Posterior vena cava (tissue), 2 donors: ENCODE measurements around the gene NBR1. TPM values are rescaled to one million over a fixed set of nuclear protein-coding genes. Genes with fewer than 3 reads are reported as not detected.
"Not testable (repeated sequence)": the region's sequence is repeated elsewhere in the genome, so short reads cannot be mapped to it uniquely, and the experiment has no call there.

ENCODE experiments used
- DNase-seq: peaks from one replicate; pipeline ENCODE4 v3.0.0-alpha.2; 2020; ENCODE audit warnings: low spot score
- intact Hi-C, 2 donors: fragments of 100-400 bp; cut with DNase I; formaldehyde crosslinking; loops; one replicate each; pipeline versions ENCODE4 v1.14.1 to v1.14.2; 2022 to 2023
- total RNA-seq, 2 donors: library from RNA; stranded (reverse); fragmentation: NEBNext Ultra II Directional; extraction: Animal tissue kit (Norgen Biotek cat#: 25700); gene quantifications; one replicate each; pipeline ENCODE4 v1.2.1, GENCODE V29; 2021
- donor health status: DM: yes; HTN: yes; CAD: no.
- donor health status: DM: yes; HTN: yes; CAD: no.

The NBR1 gene
- total RNA-seq, 2 donors from 2014 or later, result 64.7 to 69.1 TPM

DNA sequence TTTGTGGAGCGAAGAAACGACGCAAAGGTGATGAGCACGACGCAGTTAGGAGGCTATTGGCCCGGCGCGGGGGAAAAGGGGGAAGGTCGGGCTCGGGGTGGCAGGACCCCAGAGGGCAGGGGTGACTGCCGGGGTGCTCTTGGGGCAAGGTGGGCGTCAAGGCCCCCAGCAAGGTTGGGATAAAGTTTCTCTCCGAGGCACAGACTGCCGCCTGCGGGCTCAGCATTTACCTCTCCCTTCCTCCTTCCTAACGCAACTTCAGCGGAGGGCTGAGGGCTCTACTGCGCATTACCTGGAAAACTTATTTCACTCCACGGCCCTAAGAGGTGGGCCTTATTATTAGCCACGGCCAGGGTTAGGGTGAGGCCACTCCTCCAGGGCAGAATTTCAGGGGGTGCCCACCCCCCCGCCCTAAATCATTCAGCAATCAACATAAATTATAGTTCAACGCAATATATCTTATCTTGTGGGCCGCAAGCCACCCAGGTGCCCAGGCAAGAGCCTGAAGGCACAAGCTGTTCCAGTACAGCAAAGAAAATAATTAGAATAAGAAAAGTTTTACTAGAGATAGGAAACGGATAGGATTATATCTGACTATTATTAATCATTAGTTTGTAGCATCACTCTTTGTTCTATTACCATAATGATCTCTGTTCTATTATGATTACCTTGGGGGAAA, 61.1 kb downstream of the NBR1 start:
- intact Hi-C loops, result not testable (repeated sequence)
- DNase-seq, result peak; percentile 92

- DNase-seq, intact Hi-C loops: not testable (repeated sequence)
Measured at GRCh38 chr17:43233263-43233662, 62.2 kb downstream of the NBR1 start.

DNA sequence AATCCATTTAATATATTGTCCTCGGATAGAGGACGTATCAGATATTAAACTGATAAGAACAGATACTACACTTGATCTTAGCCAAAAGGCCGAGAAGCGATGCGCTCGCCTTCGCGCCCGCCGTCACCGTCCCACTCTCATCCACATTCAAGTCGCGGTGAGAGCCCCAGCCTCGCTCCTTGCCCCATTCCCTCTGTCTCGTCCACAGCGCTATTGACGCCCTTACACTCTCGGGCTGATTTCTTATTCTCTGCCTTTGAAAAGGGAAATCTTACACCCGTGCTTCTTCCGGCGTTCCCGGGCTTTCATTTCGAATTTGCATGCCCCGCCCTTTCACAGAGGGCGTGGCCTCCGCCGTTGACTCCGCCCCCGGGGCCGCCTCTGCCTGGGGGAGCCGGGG, 62.9 kb downstream of the NBR1 start, which contains the start of gene RNU2-1:
RNU2-1 (minus strand) TSS at position 101 of the 400 bp plus-strand sequence.
- DNase-seq, intact Hi-C loops: not testable (repeated sequence)

GRCh38 chr17:43239597-43239996, 68.6 kb downstream of the NBR1 start:
- intact Hi-C loops, DNase-seq: not testable (repeated sequence)

DNA sequence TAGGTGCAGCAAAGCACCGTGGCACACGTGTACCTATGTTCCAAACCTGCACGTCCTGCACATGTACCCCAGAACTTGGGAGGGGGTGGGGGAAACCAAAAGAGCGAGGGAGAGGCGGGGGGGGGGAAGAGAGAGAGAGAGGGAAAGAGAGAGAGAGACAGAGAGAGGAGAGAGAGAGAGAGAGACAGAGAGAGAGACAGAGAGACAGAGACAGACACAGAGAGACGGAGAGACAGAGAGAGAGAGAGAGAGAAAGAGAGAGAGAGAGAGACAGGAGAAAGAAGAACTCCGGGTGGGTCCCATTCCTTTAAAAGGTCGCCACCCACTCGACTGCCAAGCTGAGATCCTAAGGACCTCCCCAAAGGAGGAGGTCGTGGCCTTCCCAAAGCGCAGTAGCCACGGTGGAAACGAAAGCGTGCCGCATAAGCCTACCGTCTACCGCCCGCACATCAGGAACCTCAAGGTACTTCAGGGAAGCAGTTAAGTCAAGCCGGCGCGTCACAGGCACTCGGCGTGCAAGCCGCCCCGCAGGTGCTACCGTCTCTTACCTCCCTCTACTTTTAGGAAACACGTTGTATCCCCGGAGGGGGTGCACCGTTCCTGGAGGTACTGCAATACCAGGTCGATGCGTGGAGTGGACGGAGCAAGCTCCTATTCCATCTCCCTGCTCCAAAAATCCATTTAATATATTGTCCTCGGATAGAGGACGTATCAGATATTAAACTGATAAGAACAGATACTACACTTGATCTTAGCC, 69.8 kb downstream of the NBR1 start:
- intact Hi-C loops, result not testable (repeated sequence)

DNA sequence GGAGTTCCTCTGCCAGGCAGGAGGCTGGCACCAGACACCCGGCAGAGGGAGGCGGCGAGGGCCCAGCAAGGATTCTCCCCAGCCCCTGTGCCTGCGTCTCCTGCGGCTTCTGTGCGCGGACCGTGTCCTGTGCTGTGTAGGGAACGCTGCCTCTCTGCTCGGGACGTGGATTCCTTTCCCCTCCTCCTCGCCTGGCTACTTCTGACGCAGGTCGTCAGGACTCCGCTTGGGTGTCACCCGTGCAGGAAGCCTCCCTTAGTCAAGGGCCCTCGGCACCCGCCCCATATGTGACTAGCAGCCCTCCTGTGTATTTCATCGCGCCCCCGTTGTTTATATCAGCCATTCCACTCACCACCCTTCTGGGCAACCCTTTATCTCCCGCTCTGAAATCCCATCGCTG, 75.4 kb downstream of the NBR1 start:
- intact Hi-C loops, DNase-seq: not testable (repeated sequence)

More for the DNA sequence above, 69.8 kb downstream of the NBR1 start:
- DNase-seq, result not testable (repeated sequence)

Other genes starting within 250 kb of the NBR1 start
- gene AARSD1, start 206.8 kb upstream of the NBR1 start, total RNA-seq, result 10 to 100 TPM; 22.7 to 34.2 TPM
- gene PTGES3L, start 191.1 kb upstream of the NBR1 start, total RNA-seq, result 10 to 100 TPM in 1 of 2 donors, 1 to 10 TPM in 1; 9.9 to 11.2 TPM
- gene RUNDC1, start 190.6 kb upstream of the NBR1 start, total RNA-seq, result 10 to 100 TPM; 10.6 to 14.1 TPM
- 1,000 to 10,000 TPM; 1,110 to 1,208 TPM for gene RPL27, start 172.8 kb upstream of the NBR1 start, total RNA-seq
- gene IFI35, start 164.4 kb upstream of the NBR1 start, total RNA-seq, result 10 to 100 TPM; 23.9 to 24.1 TPM
- gene VAT1, start 148.8 kb upstream of the NBR1 start, total RNA-seq, result 100 to 1,000 TPM; 247 to 267 TPM
- 1 to 10 TPM; 1.9 to 2.2 TPM for gene RND2, start 146.0 kb upstream of the NBR1 start, total RNA-seq
- gene BRCA1, start 45.9 kb upstream of the NBR1 start, total RNA-seq, result 1 to 10 TPM; 4.6 to 5.9 TPM
- 10 to 100 TPM; 18.4 to 19.9 TPM for gene TMEM106A, start 40.7 kb downstream of the NBR1 start, total RNA-seq
- not detected for gene CCDC200, start 57.4 kb downstream of the NBR1 start, total RNA-seq
- over 10,000 TPM; 14,833 to 15,009 TPM for gene RNU2-1, start 62.8 kb downstream of the NBR1 start, total RNA-seq
- gene ARL4D, start 227.8 kb downstream of the NBR1 start, total RNA-seq, result 10 to 100 TPM; 16.1 to 24.3 TPM